IMR-90 (cell line): Measurements from ENCODE around the gene PLAC9.

Source experiments
- RFX5 ChIP-seq: IDR thresholded peaks from 2 replicates; pipeline ENCODE4 v1.8.0; 2012; ENCODE audit warnings: low read depth, mild to moderate bottlenecking, low read length, moderate library complexity
- SMC3 ChIP-seq: fragments of 150-350 bp; IDR thresholded peaks from 2 replicates; pipeline ENCODE4 v1.6.1; 2016; ENCODE audit warnings: low read depth, mild to moderate bottlenecking, antibody characterized with exemption, low read length, moderate library complexity
- TF ChIP-seq, protein P1 (sequence below): conservative IDR thresholded peaks from 2 replicates; pipeline ENCODE4 v1.5.1; 2012; ENCODE audit warnings: mild to moderate bottlenecking, low read depth, low read length, improper control_type of control experiment

DNA sequence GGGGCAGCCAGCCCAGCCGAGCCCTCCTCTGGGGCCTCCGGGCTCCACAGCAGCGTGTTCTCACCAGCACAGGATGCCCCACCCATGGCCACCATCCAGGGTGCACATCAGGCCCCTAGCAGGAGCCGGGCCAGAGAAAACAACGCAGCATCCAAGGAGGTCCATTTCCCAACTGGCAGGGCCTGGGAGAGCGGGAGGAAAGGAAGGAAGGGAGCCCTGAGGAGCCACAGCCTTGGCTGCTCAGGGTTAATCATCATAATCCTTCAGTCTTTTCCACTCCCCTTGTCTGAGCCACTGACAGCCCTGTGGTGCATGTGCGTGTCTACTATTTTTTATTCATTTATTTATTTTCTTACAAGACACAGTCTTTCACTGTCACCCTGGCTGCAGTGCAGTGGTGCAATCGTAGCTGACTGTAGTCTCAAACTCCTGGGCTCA, 3.6 kb downstream of the PLAC9 start:
- TF ChIP-seq RFX5 (no peak), SMC3 (no peak)
- TF ChIP-seq, protein P1, sequence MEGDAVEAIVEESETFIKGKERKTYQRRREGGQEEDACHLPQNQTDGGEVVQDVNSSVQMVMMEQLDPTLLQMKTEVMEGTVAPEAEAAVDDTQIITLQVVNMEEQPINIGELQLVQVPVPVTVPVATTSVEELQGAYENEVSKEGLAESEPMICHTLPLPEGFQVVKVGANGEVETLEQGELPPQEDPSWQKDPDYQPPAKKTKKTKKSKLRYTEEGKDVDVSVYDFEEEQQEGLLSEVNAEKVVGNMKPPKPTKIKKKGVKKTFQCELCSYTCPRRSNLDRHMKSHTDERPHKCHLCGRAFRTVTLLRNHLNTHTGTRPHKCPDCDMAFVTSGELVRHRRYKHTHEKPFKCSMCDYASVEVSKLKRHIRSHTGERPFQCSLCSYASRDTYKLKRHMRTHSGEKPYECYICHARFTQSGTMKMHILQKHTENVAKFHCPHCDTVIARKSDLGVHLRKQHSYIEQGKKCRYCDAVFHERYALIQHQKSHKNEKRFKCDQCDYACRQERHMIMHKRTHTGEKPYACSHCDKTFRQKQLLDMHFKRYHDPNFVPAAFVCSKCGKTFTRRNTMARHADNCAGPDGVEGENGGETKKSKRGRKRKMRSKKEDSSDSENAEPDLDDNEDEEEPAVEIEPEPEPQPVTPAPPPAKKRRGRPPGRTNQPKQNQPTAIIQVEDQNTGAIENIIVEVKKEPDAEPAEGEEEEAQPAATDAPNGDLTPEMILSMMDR: no peak
